Esophagus (tissue), 2 donors: ENCODE data around the gene SNTB2. TPM values are rescaled to one million over a fixed set of nuclear protein-coding genes. Genes with fewer than 3 reads are reported as not detected.

Source experiments
- H3K27ac ChIP-seq, 2 donors: one replicate each; pipeline ENCODE4 v1.5.1; 2013; ENCODE audit warnings: low read depth in 2 of 2, mild to moderate bottlenecking in 2 of 2, inconsistent platforms in 1 of 2, low read length in 1 of 2, moderate library complexity in 1 of 2
- H3K27me3 ChIP-seq, 2 donors: one replicate each; pipeline ENCODE4 v1.6.1; 2013; ENCODE audit warnings: low read length in 2 of 2, control low read depth in 1 of 2, mild to moderate bottlenecking in 1 of 2; ENCODE audit not compliant: insufficient read depth in 2 of 2, control insufficient read depth in 1 of 2
- H3K36me3 ChIP-seq, 2 donors: one replicate each; pipeline ENCODE4 v1.6.1; 2013; ENCODE audit warnings: low read length in 1 of 2; ENCODE audit not compliant: control insufficient read depth in 2 of 2, insufficient read depth in 2 of 2
- H3K4me1 ChIP-seq, 2 donors: one replicate each; pipeline ENCODE4 v1.6.1; 2013; ENCODE audit warnings: low read length in 1 of 2; ENCODE audit not compliant: control insufficient read depth in 2 of 2, insufficient read depth in 2 of 2
- H3K4me3 ChIP-seq, 2 donors: one replicate each; pipeline ENCODE4 v1.5.1; 2013; ENCODE audit warnings: low read length in 2 of 2, mild to moderate bottlenecking in 2 of 2, low read depth in 1 of 2, moderate library complexity in 1 of 2
- H3K9me3 ChIP-seq, 2 donors: one replicate each; pipeline ENCODE4 v1.6.1; 2013; ENCODE audit warnings: mild to moderate bottlenecking in 2 of 2, low read depth in 1 of 2, low read length in 1 of 2, moderate library complexity in 1 of 2; ENCODE audit not compliant: control insufficient read depth in 2 of 2, insufficient read depth in 1 of 2
- WGBS, 2 donors: extraction: QIAGEN DNeasy Blood & Tissue Kit; methylation state at CpG; one replicate each; pipeline ENCODE4 v1.1.7; 2013; 5-methylcytosine and 5-hydroxymethylcytosine counted together
- polyA plus RNA-seq, 2 donors: library from polyadenylated mRNA; stranded (reverse); fragments of 200-250 nt; gene quantifications; one replicate each; pipeline ENCODE4 v1.2.3, GENCODE V29; 2013
- donor health status: healthy with polysubstance abuse.
- donor health status: Bipolar disorder and iron deficiency.

SNTB2 gene
- polyA plus RNA-seq, 2 donors, result 4.3 to 4.4 TPM

DNA sequence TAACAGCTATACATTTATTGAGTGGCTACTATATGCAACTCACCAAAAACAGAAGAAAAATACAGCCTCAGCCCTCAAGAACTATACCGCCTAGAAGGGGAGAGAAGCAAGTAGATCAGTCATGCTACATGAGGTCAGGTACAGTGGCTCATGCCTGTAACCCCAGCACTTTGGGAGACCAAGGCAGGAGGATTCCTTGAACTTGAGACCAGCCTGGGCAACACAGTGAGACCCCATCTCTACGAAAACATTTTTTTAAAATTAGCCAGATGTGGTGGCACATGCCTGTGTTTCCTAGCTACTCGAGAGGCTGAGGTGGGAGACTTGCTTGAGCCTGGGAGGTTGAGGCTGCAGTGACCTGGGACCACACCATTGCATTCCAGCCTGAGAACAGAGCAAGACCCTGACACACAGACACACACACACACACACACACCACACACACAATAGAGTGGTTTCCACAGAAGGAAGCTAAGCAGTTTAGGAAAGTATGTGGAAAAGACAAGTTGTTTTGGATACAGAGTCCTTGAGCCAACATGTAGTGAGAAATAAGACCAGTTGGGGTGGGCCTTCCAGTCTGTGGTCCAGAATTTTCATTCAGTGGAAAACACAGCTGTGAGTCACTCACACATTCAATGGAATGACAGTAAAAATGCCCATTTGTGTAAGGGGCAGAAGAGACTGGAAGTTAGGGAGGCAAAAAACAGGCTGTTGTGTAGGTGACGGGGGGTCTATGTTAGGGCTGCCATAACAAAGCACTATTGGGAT, 10.7 kb upstream of the SNTB2 start:
- no peaks in the 10 kb centered on the region for H3K36me3 ChIP-seq
- H3K9me3 ChIP-seq, result no peaks in the 10 kb centered on the region
- peak overlapping the region in 1 of 2 donors; percentile 17 for H3K27ac ChIP-seq
- no peak overlapping the region for H3K4me3 ChIP-seq
- 84 to 89% methylated on average over 4 of the region's 4 CpGs for WGBS, 2 donors
- no peaks in the 10 kb centered on the region for H3K27me3 ChIP-seq
- H3K4me1 ChIP-seq, result no peaks in the 10 kb centered on the region

DNA sequence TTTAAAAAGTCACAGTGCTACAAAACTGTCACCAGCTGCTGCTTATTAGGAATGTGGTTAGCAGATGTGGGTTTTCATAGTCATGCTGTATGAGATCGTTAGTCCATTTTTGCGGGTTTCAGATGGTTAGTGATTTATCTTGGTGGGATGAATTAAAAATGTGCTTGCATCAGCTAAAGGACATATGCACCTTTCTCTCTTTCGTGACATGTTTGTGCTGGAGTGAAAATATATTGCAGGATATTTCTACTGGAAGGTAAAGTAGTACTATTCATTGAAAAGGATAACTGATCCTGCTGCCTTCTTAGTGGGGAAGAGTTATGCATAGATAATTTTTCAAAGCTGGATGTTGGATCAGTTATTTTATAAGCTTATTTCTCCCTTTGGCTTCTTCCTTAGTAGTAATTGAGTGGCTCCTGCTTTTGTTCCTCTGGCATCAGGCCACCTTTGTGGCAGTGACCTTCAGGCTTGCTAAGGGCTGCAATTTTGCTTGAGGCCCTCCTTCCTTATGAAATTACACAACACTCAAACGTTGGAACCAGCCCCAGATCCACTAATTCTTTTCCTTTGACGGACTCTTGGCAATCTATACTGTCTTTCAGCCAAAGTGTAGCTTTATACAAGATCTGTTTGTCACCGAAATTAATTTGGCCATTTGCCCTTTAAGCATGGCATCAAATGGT, 7.5 kb upstream of the SNTB2 start:
- no peaks in the 10 kb centered on the region for H3K36me3 ChIP-seq
- peak overlapping the region in 1 of 2 donors; percentile 42 for H3K27ac ChIP-seq
- H3K27me3 ChIP-seq, result no peaks in the 10 kb centered on the region
- WGBS, 2 donors, result 10 to 12% methylated on average over 6 of the region's 6 CpGs
- peaks cover 2% of the 10 kb centered on the region in 2 donors for H3K4me1 ChIP-seq
- H3K9me3 ChIP-seq, result no peaks in the 10 kb centered on the region
- H3K4me3 ChIP-seq, result no peak overlapping the region

GRCh38 chr16:69180011-69180338, 7.0 kb upstream of the SNTB2 start:
- no peaks in the 10 kb centered on the region for H3K9me3 ChIP-seq
- H3K36me3 ChIP-seq, result no peaks in the 10 kb centered on the region
- H3K27me3 ChIP-seq, result no peaks in the 10 kb centered on the region
- H3K4me3 ChIP-seq, result no peak overlapping the region
- H3K27ac ChIP-seq, result peak overlapping the region; percentile 42 to 73
- peaks cover 2% of the 10 kb centered on the region in 2 donors for H3K4me1 ChIP-seq

DNA sequence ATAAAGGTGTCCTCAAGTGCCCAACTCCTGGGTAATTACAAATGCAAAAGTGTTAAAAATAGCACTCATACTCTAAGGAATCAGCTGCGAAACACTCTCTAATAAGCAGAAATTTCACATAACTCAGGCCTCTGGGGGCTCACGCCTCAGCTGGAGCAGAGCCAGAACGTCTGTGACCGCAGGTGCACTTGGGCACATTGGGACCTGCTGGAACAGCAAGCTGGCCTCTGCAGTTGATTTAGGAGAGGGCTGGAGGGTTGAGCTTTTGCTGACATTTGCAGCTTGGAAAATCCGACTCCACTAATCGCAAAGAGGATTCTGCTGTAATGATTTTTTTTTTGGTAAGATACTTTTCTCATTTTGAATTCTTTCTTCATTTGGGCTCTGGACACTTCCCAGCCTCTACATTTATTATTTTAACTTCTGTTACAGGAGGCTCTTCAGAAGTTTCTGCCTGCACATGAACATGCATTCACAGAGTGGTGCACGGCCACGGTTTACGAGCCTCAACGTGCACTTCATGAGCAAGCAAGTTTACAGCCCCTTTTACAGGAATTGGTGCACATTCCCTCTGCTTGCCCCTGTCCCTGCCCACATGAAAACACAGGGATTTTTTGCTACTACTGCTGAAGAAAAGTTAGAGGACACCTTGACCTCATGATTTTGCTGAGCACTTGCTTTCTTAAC, 4.1 kb upstream of the SNTB2 start:
- no peaks in the 10 kb centered on the region for H3K36me3 ChIP-seq
- peak overlapping the region in 1 of 2 donors; percentile 35 for H3K27ac ChIP-seq
- no peak overlapping the region for H3K4me3 ChIP-seq
- no peaks in the 10 kb centered on the region for H3K9me3 ChIP-seq
- peaks cover 2 to 6% of the 10 kb centered on the region in 2 donors for H3K4me1 ChIP-seq
- whole genome bisulfite sequencing, 2 donors, result 33 to 38% methylated on average over 10 of the region's 10 CpGs
- no peaks in the 10 kb centered on the region for H3K27me3 ChIP-seq

GRCh38 chr16:69187446-69188235, 677 bp downstream of the SNTB2 start:
- Histone ChIP-seq H3K4me1 (peaks cover 2 to 8% of the 10 kb centered on the region in 2 donors), H3K4me3 (peak overlapping the region; percentile 88), H3K9me3 (no peaks in the 10 kb centered on the region), H3K27me3 (no peaks in the 10 kb centered on the region), H3K36me3 (no peaks in the 10 kb centered on the region), H3K27ac (peak overlapping the region; percentile 93 to 98)
- WGBS, 2 donors, result 0% methylated on average over 42 to 76 of the region's 76 CpGs

GRCh38 chr16:69188236-69188549, 1.2 kb downstream of the SNTB2 start:
- H3K27ac ChIP-seq, result peak overlapping the region; percentile 93 to 98
- no peaks in the 10 kb centered on the region for H3K36me3 ChIP-seq
- 1% methylated on average over 5 of the region's 5 CpGs for WGBS, 2 donors
- peaks cover 0 to 6% of the 10 kb centered on the region in 2 donors for H3K4me1 ChIP-seq
- H3K27me3 ChIP-seq, result no peaks in the 10 kb centered on the region
- peak overlapping the region; percentile 88 for H3K4me3 ChIP-seq
- H3K9me3 ChIP-seq, result no peaks in the 10 kb centered on the region

DNA sequence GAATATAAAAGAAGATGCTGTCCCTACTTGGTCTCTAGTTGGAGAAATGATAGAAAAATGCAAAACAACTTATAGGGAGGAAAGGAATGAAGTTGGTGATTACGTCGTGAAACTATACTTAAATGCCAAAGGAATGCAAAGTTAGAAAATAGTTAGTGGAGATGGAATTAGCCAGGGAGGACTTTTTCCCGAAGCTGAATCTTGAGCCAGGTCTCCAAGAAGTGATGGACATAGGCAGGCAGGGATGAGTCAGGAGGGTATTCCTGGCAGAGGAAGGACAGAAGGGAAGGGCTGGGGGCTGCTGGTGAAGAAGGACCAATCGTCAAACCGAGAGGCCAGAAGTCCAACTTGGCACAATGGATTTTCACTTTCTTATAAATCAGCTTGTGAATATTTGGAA, 1.8 kb downstream of the SNTB2 start:
- Histone ChIP-seq H3K4me1 (peaks cover 0 to 6% of the 10 kb centered on the region in 2 donors), H3K9me3 (no peaks in the 10 kb centered on the region), H3K27ac (no peak overlapping the region), H3K36me3 (no peaks in the 10 kb centered on the region), H3K27me3 (no peaks in the 10 kb centered on the region), H3K4me3 (peak overlapping the region; percentile 19 to 88)
- WGBS, 2 donors, result 15 to 18% methylated on average over 5 of the region's 5 CpGs

DNA sequence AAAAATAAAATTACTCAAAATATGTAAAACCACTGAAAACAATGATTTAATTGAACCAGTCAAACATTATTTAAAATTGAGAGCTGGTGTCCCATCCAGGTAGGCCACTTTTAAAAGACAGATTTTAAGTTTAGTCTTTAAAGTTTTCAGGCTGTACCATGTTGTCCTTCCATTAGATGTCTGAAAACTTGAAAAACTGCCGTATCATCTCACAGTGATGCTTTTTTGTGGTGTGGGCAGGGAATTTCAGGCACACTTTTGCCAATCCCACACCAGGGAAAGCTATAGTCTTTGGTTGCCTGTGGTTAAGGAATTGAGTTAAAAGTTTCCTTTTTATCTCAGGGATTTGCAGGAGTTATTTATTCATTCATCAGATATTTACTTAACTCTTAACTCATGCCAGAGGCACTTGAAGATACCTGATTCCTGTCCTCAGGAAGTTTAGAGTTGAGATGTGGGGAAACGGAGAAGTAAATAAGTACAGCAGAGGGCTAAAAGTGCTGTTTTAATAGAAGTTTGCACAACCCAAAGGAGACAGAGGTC, 3.2 kb downstream of the SNTB2 start:
- no peak overlapping the region for H3K4me3 ChIP-seq
- H3K27me3 ChIP-seq, result no peaks in the 10 kb centered on the region
- 51 to 70% methylated on average over 2 of the region's 2 CpGs for WGBS, 2 donors
- H3K36me3 ChIP-seq, result no peaks in the 10 kb centered on the region
- peaks cover 0 to 6% of the 10 kb centered on the region in 2 donors for H3K4me1 ChIP-seq
- no peak overlapping the region for H3K27ac ChIP-seq
- no peaks in the 10 kb centered on the region for H3K9me3 ChIP-seq

GRCh38 chr16:69190598-69190997, 3.6 kb downstream of the SNTB2 start:
- H3K9me3 ChIP-seq, result no peaks in the 10 kb centered on the region
- H3K27me3 ChIP-seq, result no peaks in the 10 kb centered on the region
- H3K36me3 ChIP-seq, result no peaks in the 10 kb centered on the region
- WGBS, 2 donors, result 68 to 69% methylated on average over 3 of the region's 3 CpGs
- H3K4me3 ChIP-seq, result no peak overlapping the region
- H3K27ac ChIP-seq, result no peak overlapping the region
- peaks cover 0 to 6% of the 10 kb centered on the region in 2 donors for H3K4me1 ChIP-seq
